ENCODE results near the gene SPINDOC.
A peak's percentile ranks its signal among the peaks of the same experiment; 100 is the strongest.

The SPINDOC gene

DNA sequence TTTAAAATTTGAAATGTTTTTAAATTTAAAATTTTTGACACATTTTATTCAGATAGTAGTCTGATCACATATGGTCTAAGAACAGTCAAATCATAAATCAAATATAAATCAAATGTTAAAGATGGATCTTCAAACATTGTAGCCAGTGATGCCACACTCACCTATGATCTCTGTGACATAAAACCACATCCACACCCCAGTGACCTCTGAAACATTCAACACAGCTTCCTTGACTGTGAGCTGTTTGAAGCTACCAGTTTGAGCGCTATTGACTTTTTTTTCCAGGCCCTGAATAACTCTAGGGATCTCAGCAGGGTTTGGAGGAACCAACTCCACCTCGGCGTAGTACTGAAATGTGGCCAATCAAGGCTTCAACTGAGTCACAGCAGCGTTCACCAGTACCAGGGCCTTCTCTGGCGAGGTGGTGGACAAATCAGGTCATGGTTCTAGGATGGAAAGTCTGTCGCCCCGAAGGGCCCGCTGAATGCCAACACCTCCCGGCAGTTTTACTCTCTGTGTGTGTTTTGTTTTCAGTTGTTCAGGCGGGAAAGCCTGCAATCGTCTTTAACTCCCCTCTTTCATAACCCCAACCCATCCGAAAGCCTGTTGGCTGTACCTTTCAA is 21.4 kb downstream of the SPINDOC start:
- no peak for DNase-seq (ENCODE audit: low read depth)

DNA sequence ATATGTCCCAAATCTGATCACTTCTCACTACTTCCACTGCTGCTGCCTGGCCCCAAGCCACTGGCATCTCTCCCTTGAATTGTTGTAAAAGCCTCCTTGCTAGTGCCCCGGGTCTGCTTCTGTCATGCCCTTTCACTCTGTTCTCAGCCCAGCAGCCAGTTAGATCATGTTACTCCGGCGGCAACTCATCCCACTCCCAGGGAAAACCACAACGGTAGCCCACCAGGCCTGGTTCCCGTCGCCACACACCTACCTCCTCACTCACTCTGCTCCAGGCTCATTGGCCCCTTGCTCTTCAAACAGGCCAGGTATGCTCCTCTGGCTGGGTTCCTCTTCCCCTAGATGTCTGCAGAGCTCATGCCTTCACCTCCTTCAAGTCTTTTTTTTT is 21.9 kb downstream of the SPINDOC start:
- no peak for DNase-seq (ENCODE audit: low read depth)

GRCh38 chr11:63837027-63837688 is 23.9 kb downstream of the SPINDOC start:
- DNase-seq (ENCODE audit: low read depth), result peak; percentile 68

GRCh38 chr11:63837739-63838138 is 24.5 kb downstream of the SPINDOC start:
- DNase-seq (ENCODE audit: low read depth), result no peak

DNA sequence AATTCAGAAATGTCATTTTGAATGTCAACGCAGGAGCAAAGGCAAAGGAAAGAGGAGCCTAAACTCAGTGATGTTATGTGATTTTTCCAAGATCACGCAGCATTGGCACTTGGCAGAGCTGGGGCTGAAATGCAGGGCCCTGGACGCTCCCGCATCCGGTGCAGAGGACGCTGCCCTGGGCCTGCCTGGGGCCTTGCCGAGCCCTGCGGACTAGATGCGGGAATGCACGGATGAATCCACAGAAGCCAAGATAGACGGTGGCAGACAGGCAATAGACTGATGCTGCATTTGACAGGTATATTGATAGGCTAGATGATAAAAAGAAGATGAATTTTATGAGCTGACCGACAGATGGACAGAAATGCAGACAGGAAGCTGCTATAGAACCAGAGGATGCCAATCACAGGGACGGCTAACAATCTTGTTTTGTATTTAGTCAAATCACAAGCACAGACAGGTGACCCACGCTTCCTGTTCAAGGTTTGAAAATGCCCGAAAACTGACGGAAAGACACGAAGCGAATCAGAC is 25.0 kb downstream of the SPINDOC start:
- no peak for DNase-seq (ENCODE audit: low read depth)

DNA sequence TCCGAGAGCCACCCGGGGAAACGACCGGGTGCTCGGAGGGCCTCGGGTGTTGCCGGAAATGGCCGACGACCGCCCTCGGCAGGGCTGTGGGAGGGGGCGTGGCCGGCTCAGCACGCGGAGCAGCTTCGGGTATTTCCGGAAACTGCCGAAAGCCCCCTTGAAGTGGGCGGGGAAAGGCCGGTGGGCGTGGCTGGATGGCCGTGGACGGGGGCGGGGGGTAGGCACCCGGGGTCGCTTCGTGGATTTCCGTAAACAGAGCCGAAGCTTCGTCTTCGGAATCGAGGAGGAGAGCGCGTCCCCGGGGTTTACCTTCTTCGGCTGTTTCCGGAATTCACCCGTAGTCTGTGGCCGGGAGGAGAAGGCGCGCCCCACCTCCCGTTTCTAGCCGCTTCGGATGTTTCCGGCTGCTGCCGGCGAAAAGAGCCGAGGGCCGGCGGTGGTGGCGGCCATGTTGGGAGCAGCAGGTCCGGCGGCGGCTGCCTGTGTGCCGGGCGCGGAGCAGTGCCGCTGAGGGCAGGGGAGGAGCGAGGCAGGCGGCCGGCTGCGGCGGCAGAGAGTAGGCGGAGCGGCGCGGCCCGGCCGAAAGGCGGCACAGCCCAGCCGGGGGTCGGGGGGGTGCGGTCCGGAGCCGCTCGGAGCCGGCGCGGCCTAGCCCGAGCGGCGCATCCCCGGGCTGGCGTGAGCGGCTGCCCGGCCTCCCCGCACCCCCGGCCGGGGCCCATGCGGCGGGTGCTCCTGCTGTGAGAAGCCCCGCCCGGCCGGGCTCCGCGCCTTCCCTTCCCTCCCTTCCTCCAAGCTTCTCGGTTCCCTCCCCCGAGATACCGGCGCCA is 25.6 kb downstream of the SPINDOC start, which contains the start of gene MARK2:
Gene MARK2, plus strand, starts transcription at position 433 of the 830 bp plus-strand sequence. Its CDS starts 397 bp downstream, at position 830.
- peak; percentile 100 for DNase-seq (ENCODE audit: low read depth)

GRCh38 chr11:63839508-63840355 is 26.5 kb downstream of the SPINDOC start:
- DNase-seq (ENCODE audit: low read depth), result no peak

- no peak for DNase-seq (ENCODE audit: low read depth)
Observed at GRCh38 chr11:63840356-63841060, 27.3 kb downstream of the SPINDOC start.

- no peak for DNase-seq (ENCODE audit: low read depth)
Observed at GRCh38 chr11:63841554-63841953, 28.3 kb downstream of the SPINDOC start.

GRCh38 chr11:63843041-63843440 is 29.8 kb downstream of the SPINDOC start:
- DNase-seq (ENCODE audit: low read depth), result no peak

GRCh38 chr11:63844836-63845235 is 31.6 kb downstream of the SPINDOC start:
- DNase-seq (ENCODE audit: low read depth), result no peak

GRCh38 chr11:63845303-63845702 is 32.0 kb downstream of the SPINDOC start:
- DNase-seq (ENCODE audit: low read depth), result no peak

DNA sequence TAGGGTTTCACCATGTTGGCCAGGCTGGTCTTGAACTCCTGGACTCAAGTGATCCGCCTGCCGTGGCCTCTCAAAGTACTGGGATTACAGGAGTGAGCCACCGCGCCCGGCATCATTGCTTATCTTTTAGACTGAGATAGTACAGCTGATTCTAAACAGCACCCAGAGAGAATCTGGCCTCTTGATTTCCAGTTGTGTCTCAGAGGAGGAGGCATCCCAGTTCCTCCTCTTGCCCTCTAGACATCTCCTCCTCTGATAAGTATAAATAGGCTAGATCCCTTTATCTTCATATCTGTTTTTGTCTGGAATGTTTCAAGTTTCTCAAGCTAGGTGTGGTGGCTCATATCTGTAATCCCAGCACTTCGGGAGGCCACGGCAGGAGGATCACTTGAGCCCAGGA is 32.7 kb downstream of the SPINDOC start:
- no peak for DNase-seq (ENCODE audit: low read depth)

- DNase-seq (ENCODE audit: low read depth), result no peak
Observed at GRCh38 chr11:63846897-63847296, 33.6 kb downstream of the SPINDOC start.

DNA sequence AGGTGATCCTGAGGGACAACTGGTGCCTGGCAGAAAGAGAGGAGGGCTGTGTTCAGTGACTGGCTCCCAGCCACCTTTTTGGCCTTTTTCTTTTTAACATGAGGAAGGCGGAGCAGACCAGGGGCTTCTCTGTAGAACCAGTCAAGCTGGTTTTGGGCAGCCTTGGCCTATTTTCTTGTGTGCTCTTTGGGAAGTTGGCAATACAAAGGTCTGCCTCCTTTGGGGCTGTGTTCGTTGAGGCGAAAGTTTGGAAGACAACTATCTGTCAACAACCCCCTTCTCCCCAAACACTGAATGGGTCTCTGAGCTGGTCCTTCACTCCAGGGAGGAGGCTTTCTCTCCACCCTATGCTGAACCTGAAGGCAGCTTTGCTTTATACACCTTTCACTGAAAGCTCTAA is 34.1 kb downstream of the SPINDOC start:
- no peak for DNase-seq (ENCODE audit: low read depth)

DNA sequence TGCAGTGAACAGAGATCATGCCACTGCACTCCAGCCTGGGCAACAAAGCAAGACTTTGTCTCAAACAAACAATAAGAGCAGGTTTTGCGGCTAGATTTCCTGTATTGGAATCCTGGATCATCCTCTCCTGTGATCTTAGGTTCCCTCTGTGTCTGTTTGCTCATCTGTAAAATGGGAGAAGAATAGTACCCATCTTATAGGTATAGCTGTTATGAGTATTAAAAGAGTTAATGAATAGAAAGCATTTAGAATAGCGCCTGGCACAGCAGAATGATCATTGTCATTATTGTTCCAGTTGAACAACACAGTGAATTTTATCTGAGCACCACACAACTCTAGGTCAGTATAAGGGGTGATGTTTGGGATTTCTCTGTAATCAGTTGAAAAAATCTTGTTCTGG is 36.4 kb downstream of the SPINDOC start:
- no peak for DNase-seq (ENCODE audit: low read depth)

GRCh38 chr11:63850920-63851319 is 37.7 kb downstream of the SPINDOC start:
- DNase-seq (ENCODE audit: low read depth), result no peak

GRCh38 chr11:63851364-63851763 is 38.1 kb downstream of the SPINDOC start:
- DNase-seq (ENCODE audit: low read depth), result no peak

DNA sequence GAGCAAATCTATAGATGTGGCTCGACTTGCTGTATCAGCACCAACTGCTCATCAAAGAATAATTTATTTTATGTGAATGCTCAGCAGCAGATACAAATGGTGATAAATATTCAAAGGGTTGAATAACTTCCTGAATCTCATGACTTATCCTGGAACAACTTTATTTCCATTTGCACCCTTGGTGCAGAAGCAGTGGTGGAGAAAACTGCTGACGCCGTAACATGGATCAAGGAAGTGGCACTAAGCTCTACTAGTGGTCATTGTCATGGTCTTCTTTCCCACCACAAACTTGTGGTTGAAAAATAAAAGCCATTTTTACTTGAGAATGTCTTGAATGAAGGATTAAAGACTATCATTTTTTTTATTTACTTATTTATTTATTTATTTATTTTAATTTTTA is 40.2 kb downstream of the SPINDOC start:
- no peak for DNase-seq (ENCODE audit: low read depth)

- no peak for DNase-seq (ENCODE audit: low read depth)
Observed at GRCh38 chr11:63854696-63855095, 41.4 kb downstream of the SPINDOC start.

DNA sequence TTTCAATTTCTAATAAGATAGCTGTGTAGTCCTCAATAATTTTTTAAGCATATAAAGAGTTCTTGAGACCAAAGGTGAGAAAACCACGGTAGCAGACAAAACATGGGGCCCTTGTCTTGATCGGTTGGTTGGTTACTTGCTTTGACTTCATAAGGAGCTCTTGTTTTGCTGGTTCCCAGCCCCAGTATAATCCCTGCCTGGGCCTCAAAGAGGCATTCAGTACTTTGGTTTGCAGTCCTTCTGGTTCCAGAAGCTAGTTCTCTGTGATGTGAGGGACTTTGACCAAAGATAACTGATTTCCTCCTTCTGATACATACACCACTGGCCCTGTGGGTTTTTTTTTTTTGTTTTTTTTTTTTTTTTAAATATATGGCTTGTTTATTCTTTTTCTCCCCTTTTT is 42.7 kb downstream of the SPINDOC start:
- no peak for DNase-seq (ENCODE audit: low read depth)

All from activated T-cell treated with anti-CD3 and anti-CD28 coated beads for 24 hours (primary cell).